ENCODE data around the gene SAA2.

DNA sequence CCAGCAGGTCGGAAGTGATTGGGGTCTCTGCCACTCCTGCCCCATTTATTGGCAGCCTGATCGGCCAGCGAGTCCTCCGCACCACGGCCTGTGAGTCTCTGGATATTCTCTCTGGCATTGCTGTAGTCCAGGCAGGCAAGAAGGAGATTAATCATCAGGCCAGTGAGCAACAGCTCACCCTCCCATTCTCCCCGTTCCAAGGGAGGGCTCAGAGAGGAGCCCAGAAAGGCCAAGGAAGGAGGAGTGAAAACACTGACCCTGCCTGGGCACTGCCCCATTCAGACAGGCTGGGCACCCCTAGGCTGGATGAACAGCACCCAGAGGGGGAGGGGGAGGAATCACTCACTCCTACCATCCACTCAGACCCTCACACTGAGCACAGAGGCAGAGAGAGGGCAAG, 3.1 kb downstream of the SAA2 start:
- no peak for TF ChIP-seq POLR2A (IDR thresholded peaks at IDR 0.05)
- TF ChIP-seq, protein P1, sequence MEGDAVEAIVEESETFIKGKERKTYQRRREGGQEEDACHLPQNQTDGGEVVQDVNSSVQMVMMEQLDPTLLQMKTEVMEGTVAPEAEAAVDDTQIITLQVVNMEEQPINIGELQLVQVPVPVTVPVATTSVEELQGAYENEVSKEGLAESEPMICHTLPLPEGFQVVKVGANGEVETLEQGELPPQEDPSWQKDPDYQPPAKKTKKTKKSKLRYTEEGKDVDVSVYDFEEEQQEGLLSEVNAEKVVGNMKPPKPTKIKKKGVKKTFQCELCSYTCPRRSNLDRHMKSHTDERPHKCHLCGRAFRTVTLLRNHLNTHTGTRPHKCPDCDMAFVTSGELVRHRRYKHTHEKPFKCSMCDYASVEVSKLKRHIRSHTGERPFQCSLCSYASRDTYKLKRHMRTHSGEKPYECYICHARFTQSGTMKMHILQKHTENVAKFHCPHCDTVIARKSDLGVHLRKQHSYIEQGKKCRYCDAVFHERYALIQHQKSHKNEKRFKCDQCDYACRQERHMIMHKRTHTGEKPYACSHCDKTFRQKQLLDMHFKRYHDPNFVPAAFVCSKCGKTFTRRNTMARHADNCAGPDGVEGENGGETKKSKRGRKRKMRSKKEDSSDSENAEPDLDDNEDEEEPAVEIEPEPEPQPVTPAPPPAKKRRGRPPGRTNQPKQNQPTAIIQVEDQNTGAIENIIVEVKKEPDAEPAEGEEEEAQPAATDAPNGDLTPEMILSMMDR (IDR thresholded peaks at IDR 0.05) = no peak

Measured in thyroid gland (tissue), 4 donors.